Stimulated activated CD8-positive, alpha-beta memory T cell treated with anti-CD3 and anti-CD28 coated beads, Interleukin-4, amount 100 ng/mL, for 48 hours (primary cell): ENCODE results near the gene PCNX4.

ENCODE experiments used
- DNase-seq: peaks from one replicate; pipeline ENCODE4 v3.0.0-alpha.2; 2020

PCNX4 gene

GRCh38 chr14:60106339-60106738 lies 14.6 kb downstream of the PCNX4 start:
- no peak for DNase-seq

DNA sequence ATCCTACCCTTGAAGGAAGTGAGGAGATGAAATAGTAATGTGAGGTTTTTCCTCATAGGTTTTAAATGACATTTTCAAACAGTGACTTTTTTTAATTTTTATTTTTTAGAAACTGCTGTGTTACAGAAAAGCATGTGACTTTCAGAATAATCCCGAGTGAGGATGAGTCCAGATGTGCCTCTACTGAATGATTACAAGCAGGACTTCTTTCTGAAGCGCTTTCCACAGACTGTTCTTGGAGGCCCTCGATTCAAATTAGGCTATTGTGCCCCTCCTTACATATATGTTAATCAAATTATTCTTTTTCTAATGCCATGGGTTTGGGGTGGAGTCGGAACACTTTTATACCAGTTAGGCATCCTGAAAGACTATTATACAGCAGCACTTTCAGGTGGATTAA lies 15.8 kb downstream of the PCNX4 start:
- no peak for DNase-seq

DNA sequence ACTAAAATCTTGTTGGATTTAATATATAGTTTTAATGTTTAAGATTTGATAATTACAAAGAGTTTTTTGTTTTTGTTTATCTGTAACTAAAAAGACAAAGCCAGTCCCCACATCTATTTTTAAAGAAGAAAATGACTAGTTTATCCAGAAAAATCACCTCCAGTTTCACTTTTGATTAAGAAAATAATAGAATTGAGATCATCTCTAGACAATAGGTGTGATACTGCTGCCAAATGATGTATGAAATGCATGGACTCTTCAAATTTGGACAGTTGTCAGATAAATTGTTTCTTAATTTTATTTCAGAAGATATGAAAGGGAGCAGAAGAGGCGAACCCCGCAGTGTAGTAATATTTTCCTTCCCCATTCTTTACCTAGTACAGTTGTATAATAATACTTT lies 20.0 kb downstream of the PCNX4 start:
- no peak for DNase-seq

GRCh38 chr14:60114881-60115280 lies 23.2 kb downstream of the PCNX4 start:
- no peak for DNase-seq

DNA sequence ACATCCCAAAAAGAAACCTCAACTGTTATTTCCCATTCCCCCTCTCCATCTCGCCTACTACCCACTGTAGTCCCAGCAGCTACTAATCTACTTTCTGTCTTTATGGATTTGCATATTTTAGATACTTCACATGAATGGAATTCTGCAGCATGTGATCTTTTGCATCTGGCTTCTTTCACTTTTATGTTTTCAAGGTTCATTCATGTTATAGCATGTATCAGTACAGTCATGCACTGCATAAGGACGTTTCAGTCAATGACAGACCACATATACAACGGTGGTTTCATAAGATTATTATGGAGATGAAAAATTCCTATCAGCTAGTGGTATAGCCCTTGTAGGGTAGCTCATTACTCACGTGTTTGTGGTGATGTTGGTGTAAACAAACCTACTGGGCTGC lies 24.5 kb downstream of the PCNX4 start:
- DNase-seq = no peak

DNA sequence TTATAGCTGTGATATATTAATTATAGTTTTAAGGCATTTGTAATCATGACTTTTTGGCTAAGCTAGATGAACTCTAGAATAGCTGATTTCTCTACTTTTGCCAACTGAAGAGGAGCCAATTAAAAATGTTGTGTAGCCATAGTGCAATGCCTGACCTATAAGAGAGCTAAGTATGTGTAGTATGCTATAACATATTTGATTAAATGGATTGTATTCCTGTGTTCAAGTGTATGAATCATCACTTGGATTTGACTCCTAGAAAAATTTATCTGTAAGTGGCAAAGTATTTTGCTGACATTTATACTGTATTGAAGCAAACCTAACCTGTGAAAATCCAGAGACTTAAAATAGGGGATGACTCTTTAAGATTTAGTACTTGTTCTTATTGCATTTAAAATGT lies 34.2 kb downstream of the PCNX4 start:
- no peak for DNase-seq

DNA sequence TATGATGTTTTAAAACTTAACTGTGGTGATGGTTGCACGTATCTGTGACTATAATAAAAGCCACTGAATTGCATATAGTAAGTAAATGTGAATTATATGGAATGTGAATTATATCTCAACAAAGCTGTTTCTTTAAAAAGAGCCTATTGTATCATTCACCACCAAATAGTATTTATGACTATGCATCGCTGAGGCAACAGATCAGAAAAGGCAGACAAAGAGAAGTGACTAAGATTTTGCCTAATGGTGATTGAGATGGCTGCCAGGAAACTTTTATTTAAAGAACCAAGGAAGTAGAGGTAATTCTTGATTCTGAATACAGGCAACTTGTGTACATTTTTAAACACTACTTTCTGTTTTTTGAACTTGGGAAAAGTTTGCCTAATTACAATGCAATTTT lies 41.8 kb downstream of the PCNX4 start:
- no peak for DNase-seq

DNA sequence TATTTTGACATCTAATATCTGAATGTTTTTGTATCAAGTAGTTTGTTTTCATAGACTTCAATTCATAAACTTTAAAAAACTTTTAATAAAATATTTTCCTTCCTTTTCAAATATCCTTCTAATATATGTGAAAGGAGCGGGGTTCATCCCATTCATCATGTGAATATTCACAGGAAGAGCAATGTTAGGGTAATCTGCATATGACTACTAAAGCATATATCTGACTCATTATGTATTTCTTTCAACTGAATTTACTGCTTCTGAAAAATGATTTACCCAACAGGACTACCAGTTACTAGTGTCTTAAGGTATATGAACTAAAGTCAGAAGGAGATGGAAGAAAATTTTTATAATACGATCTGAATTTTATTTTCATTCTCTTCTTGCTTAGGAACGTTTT lies 43.0 kb downstream of the PCNX4 start:
- DNase-seq = no peak

GRCh38 chr14:60151715-60152114 lies 60.0 kb downstream of the PCNX4 start:
- DNase-seq = peak; percentile 69

- DNase-seq = no peak
Observed at GRCh38 chr14:60153991-60154390, 62.3 kb downstream of the PCNX4 start.

DNA sequence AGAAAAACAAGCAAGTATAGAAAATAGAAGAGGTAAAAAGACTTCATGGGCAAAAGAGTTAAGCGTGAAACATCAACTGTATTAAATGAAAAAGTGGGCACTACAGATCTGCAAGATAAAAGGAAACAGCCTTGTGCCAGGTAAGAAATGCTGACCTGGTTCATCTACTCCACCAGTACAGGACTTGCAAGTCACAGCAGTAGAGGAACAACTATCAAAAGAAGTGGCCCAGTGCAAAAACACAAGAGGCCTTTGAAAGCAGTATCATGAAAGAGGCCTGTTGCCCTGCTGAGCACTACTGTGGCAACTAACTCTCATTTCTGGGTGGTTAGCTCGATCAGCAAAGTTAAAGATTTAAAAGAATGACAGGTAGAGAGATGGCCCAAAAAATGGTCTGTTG lies 62.9 kb downstream of the PCNX4 start:
- DNase-seq = no peak

GRCh38 chr14:60160422-60160821 lies 68.7 kb downstream of the PCNX4 start:
- DNase-seq = no peak

- no peak for DNase-seq
Observed at GRCh38 chr14:60161196-60162107, 69.7 kb downstream of the PCNX4 start.

- no peak for DNase-seq
Observed at GRCh38 chr14:60163693-60164092, 72.0 kb downstream of the PCNX4 start.

DNA sequence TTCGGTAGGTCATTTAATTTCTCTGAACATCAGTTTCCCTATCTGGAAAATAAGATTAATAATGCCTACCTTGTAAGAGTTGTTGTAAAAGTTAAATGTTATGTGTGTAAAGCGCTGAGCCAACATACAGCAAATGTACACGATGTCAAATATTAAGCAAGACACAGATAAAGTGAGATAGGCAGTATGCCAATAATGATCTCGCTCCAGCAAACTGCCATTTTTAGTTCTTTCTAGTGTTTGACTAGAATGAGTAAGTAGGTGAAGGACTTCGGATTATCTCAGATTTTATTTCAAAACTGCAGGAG lies 72.6 kb downstream of the PCNX4 start:
- DNase-seq = no peak

DNA sequence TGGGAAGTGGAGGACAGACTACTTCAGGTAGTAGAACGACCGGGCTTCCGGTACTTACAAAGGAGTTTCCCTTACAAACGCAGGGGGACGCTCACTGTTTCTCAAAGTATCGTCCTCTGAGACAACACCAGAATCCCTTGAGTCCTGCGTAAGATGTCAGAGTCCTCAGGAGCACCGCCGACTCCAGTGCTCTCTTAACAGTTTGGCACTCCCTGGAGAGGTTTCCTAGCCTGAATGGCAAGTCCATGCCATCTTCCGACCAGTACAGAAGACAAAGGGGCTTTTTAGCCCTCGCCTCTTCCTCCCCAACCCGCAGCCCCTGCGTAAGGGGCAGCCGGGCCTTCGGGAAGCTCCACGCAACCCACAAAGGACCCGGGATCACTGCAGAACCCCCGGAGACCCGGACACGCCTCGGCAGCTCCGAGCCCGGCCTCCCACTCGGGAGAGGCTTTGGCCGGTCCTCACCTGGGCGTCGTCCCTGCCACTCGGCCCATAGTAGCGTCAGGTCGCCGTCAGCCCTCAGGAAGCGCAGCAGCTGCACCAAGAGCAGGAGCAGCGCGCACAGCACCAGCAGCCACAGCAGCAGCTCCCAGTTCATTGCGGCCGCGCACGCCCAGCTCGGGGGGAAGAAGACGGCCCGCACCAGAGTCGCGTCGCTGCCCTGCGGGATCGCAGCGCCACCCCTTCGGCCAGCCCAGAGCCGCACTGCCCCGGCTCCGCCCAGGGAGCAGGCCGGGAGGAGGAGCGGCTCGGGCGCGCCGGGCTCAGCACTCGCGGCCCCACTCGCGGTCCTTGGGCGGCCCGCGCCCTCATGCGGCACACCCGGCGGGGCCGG lies 73.2 kb downstream of the PCNX4 start, which contains the start of gene DHRS7:
Gene DHRS7, minus strand, starts transcription at position 687 of the 835 bp plus-strand sequence. Its CDS starts 89 bp downstream, at position 598.
- peak; percentile 77 for DNase-seq

- DNase-seq = no peak
Observed at GRCh38 chr14:60165547-60165876, 73.8 kb downstream of the PCNX4 start.

DNA sequence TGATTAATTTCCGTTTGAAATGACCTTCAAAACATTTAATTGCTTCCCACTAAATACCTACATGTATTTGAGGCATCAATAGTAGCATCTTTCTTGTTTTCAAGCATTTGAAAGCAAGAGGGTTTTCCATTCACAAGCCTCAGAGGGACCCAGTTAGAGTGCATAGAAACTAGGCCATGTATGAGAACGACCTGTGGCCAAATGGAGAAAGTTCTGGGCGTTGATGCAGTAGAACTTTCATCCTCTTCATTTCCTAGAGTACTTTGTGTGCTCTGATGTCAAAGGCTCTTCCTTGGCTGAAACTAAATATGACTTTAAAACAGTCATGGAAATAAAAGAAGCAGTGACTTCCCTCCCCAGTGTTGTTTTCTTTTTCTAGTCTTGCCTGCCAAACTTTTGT lies 74.4 kb downstream of the PCNX4 start:
- no peak for DNase-seq

GRCh38 chr14:60169722-60170121 lies 78.0 kb downstream of the PCNX4 start:
- DNase-seq = no peak

- DNase-seq = no peak
Observed at GRCh38 chr14:60170948-60171347, 79.2 kb downstream of the PCNX4 start.

- no peak for DNase-seq
Observed at GRCh38 chr14:60171690-60172089, 80.0 kb downstream of the PCNX4 start.

- no peak for DNase-seq
Observed at GRCh38 chr14:60174352-60175254, 82.9 kb downstream of the PCNX4 start.

DNA sequence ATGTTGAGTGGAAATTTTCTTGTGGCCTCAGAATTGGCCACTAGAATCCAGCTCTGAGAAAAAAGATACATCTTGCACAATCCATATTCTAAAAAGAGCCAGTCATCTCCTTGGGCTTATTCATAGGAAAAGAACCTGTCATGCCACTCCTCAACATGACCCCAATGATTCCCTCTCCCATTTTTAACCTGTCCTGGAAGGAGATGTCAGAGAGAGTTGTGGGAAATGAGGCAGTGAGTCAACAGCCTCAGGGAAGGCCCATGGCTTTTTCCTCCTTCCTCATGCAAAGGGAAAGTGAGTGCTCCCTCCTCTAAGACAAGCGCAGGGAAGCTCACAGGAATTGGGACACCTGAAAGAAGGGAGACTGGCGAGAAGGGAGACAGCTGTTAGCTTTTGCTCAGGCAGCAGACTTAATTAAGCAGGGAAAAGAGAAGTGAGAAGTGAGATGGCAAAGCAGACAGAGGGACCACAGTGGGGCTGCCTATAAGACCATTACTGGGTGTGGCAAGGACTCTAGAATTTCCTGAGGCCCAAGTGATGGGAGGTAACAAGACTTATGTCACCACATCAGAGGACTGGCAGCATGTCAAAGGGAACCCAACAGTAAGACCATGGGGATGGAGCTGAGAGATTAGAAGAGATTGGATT lies 83.7 kb downstream of the PCNX4 start:
- no peak for DNase-seq
